H9 (cell line): ENCODE results near the gene ACTN4. TPM values are rescaled to one million over a fixed set of nuclear protein-coding genes. Genes with fewer than 3 reads are reported as not detected.
A peak's percentile ranks its signal among the peaks of the same experiment; 100 is the strongest.

ENCODE experiments used
- DNase-seq: peaks from one replicate; pipeline ENCODE4 v3.0.0-alpha.2; 2017
- H2AFZ ChIP-seq: one replicate; pipeline ENCODE4 v1.6.1; 2013; ENCODE audit warnings: mild to moderate bottlenecking, low read length, control low read depth, moderate library complexity
- H2AK5ac ChIP-seq: 2 replicates; pipeline ENCODE4 v1.6.1; 2013; ENCODE audit warnings: low read length, control low read depth, mixed read lengths; ENCODE audit not compliant: insufficient read length
- H2BK120ac ChIP-seq: one replicate; pipeline ENCODE4 v1.6.1; 2013; ENCODE audit warnings: low read depth, mild to moderate bottlenecking, low read length, control low read depth, inconsistent platforms; ENCODE audit not compliant: poor library complexity, severe bottlenecking
- H2BK12ac ChIP-seq: 2 replicates; pipeline ENCODE4 v1.6.1; 2013; ENCODE audit warnings: low read length, control low read depth, mixed read lengths, low read depth; ENCODE audit not compliant: insufficient read length
- H2BK15ac ChIP-seq: 2 replicates; pipeline ENCODE4 v1.6.1; 2013; ENCODE audit warnings: low read depth, low read length, control low read depth
- H2BK20ac ChIP-seq: one replicate; pipeline ENCODE4 v1.6.1; 2013; ENCODE audit warnings: low read depth, mild to moderate bottlenecking, low read length, control low read depth, inconsistent platforms; ENCODE audit not compliant: poor library complexity, severe bottlenecking
- H2BK5ac ChIP-seq: 2 replicates; pipeline ENCODE4 v1.6.1; 2013; ENCODE audit warnings: low read length, control low read depth, mixed read lengths; ENCODE audit not compliant: insufficient read length
- H3K14ac ChIP-seq: 2 replicates; pipeline ENCODE4 v1.6.1; 2013; ENCODE audit warnings: low read length, control low read depth; ENCODE audit not compliant: insufficient read depth
- H3K18ac ChIP-seq: 2 replicates; pipeline ENCODE4 v1.6.1; 2013; ENCODE audit warnings: low read depth, mild to moderate bottlenecking, mixed read lengths, low read length, control low read depth; ENCODE audit not compliant: insufficient read length
- H3K23ac ChIP-seq: 2 replicates; pipeline ENCODE4 v1.6.1; 2013; ENCODE audit warnings: low read length, control low read depth, mixed read lengths, low read depth; ENCODE audit not compliant: insufficient read length
- H3K23me2 ChIP-seq: 2 replicates; pipeline ENCODE4 v1.6.1; 2013; ENCODE audit warnings: low read depth, mild to moderate bottlenecking, mixed read lengths, low read length, control low read depth; ENCODE audit not compliant: insufficient read length, poor library complexity, severe bottlenecking
- H3K27ac ChIP-seq: 2 replicates; pipeline ENCODE4 v1.5.1; 2013; ENCODE audit warnings: low read length, control low read depth, mixed read lengths, low read depth; ENCODE audit not compliant: insufficient read length
- H3K27me3 ChIP-seq: 2 replicates; pipeline ENCODE4 v1.6.1; 2013; ENCODE audit warnings: low read length, control low read depth, inconsistent platforms; ENCODE audit not compliant: insufficient read depth
- H3K4ac ChIP-seq: 2 replicates; pipeline ENCODE4 v1.6.1; 2013; ENCODE audit warnings: low read depth, mild to moderate bottlenecking, control low read depth, inconsistent platforms, low read length, moderate library complexity
- H3K4me1 ChIP-seq: 2 replicates; pipeline ENCODE4 v1.6.1; 2013; ENCODE audit warnings: low read length, control low read depth, inconsistent platforms; ENCODE audit not compliant: insufficient read depth
- H3K4me2 ChIP-seq: 2 replicates; pipeline ENCODE4 v1.6.1; 2013; ENCODE audit warnings: low read length, control low read depth, mixed read lengths; ENCODE audit not compliant: insufficient read length, insufficient read depth
- H3K56ac ChIP-seq: 2 replicates; pipeline ENCODE4 v1.6.1; 2013; ENCODE audit warnings: low read depth, mild to moderate bottlenecking, mixed read lengths, low read length, control low read depth; ENCODE audit not compliant: insufficient read length
- H3K79me1 ChIP-seq: 2 replicates; pipeline ENCODE4 v1.6.1; 2013; ENCODE audit warnings: low read depth, mild to moderate bottlenecking, moderate library complexity, low read length, control low read depth, inconsistent platforms; ENCODE audit not compliant: insufficient read depth, poor library complexity, severe bottlenecking
- H3K79me2 ChIP-seq: 2 replicates; pipeline ENCODE4 v1.6.1; 2013; ENCODE audit warnings: low read length, control low read depth, inconsistent platforms; ENCODE audit not compliant: insufficient read depth
- H3K9ac ChIP-seq: 2 replicates; pipeline ENCODE4 v1.6.1; 2013; ENCODE audit warnings: low read length, control low read depth, mixed read lengths; ENCODE audit not compliant: insufficient read length; ENCODE audit errors: extremely low read depth
- H3K9me3 ChIP-seq: one replicate; pipeline ENCODE4 v1.6.1; 2013; ENCODE audit warnings: low read depth, low read length, inconsistent platforms; ENCODE audit not compliant: control insufficient read depth
- H3T11ph ChIP-seq: one replicate; pipeline ENCODE4 v1.6.1; 2013; ENCODE audit warnings: mild to moderate bottlenecking, low read length, control low read depth, inconsistent platforms
- H4K20me1 ChIP-seq: one replicate; pipeline ENCODE4 v1.6.1; 2013; ENCODE audit not compliant: control insufficient read depth, insufficient read length, insufficient read depth
- H4K5ac ChIP-seq: 2 replicates; pipeline ENCODE4 v1.6.1; 2013; ENCODE audit warnings: low read depth, mild to moderate bottlenecking, mixed read lengths, low read length, control low read depth; ENCODE audit not compliant: insufficient read length
- H4K8ac ChIP-seq: replicated peaks from 2 replicates; pipeline ENCODE4 v1.6.1; 2013; ENCODE audit warnings: low read length, control low read depth, mixed read lengths, low read depth; ENCODE audit not compliant: insufficient read length
- H4K91ac ChIP-seq: 2 replicates; pipeline ENCODE4 v1.6.1; 2013; ENCODE audit warnings: low read depth, mild to moderate bottlenecking, moderate library complexity, mixed read lengths, low read length, control low read depth; ENCODE audit not compliant: insufficient read length
- H3K27ac Mint-ChIP-seq, 3 experiments: 2 replicates in 2 of 3; 3 replicates in 1 of 3; pipeline ENCODE4 v1.8.0; 2020 to 2021; ENCODE audit warnings: mixed read lengths in 3 of 3, mild to moderate bottlenecking in 1 of 3, moderate library complexity in 1 of 3
- H3K27me3 Mint-ChIP-seq: 2 replicates; pipeline ENCODE4 v1.8.0; 2021; ENCODE audit warnings: low read depth, mild to moderate bottlenecking, moderate library complexity, mixed read lengths
- H3K36me3 Mint-ChIP-seq, 3 experiments: 2 replicates in 2 of 3; 3 replicates in 1 of 3; pipeline ENCODE4 v1.8.0; 2020 to 2021; ENCODE audit warnings: low read depth in 3 of 3, mixed read lengths in 3 of 3; ENCODE audit not compliant: insufficient read depth in 1 of 3
- H3K4me1 Mint-ChIP-seq, 2 experiments: 2 replicates each; pipeline ENCODE4 v1.8.0; 2020; ENCODE audit warnings: mixed read lengths in 2 of 2
- H3K4me3 Mint-ChIP-seq, 2 experiments: 2 replicates in 1 of 2; 3 replicates in 1 of 2; pipeline ENCODE4 v1.8.0; 2020 to 2021; ENCODE audit warnings: mild to moderate bottlenecking in 2 of 2, mixed read lengths in 2 of 2, moderate library complexity in 1 of 2
- H3K9me3 Mint-ChIP-seq, 2 experiments: 2 replicates in 1 of 2; 3 replicates in 1 of 2; pipeline ENCODE4 v1.8.0; 2020; ENCODE audit warnings: mild to moderate bottlenecking in 2 of 2, mixed read lengths in 2 of 2, moderate library complexity in 1 of 2
- CTCF ChIP-seq: fragments of 200-600 bp; sonication (generic); conservative IDR thresholded peaks from 3 replicates; pipeline ENCODE4 v1.8.0; 2021; ENCODE audit warnings: antibody characterized with exemption, mild to moderate bottlenecking
- WGBS: extraction: QIAGEN DNeasy Blood & Tissue Kit; methylation state at CpG from one replicate; pipeline ENCODE4 v1.1.7; 2013; ENCODE audit warnings: missing lambda C conversion rate, low lambda C conversion rate, mixed read lengths; ENCODE audit not compliant: insufficient read length; ENCODE audit errors: extremely low coverage; 5-methylcytosine and 5-hydroxymethylcytosine counted together
- total RNA-seq: library from RNA; stranded (reverse); gene quantifications from 2 replicates; pipeline ENCODE4 v1.2.1, GENCODE V29; 2021

ACTN4 gene
- total RNA-seq, 1 experiment from 2014 or later, result 369 TPM

DNA sequence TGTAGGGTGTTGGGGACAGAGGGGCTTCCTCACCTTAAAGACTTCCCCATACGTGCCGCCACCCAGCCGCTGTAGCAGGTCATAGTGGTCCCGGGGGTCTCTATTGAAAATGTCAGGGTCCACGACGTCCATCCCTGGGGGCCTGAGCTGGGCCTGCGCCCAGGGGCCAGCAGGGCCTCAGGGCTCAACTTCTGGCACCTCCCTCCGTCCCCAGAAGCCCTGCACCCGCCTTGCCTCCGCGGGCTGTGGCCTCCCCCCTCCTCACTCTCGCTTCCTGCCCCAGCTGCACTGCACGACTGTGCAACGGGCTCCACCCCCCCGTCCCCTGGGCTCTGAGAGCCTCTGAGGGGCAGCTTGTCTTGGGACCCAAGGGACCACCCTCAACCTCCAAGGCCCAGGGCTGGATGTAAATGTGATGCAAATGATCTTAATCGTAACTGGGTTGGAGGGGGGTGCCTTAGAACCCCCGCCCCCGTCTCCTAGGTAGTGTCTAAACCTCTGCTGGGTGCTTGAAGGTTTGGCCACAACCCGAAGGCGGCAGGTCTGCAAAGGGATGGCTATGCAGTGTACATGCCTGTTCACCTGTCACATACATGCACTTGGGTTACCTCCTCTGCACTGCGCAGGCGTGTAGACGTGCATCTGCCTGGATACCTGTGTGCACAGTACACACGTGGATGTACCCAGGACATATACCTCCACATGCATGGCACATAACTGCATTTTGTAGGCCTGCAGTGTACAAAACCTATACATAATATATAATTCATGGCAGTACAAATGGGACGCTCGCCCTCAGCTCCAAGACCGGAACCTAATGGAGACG, 29.5 kb upstream of the ACTN4 start, which contains the start of gene MAP4K1:
Gene MAP4K1 (minus strand): TSS at position 190 of the 826 bp plus-strand sequence. CDS start 58 bp downstream, at position 132.
- H2BK5ac ChIP-seq, result no peak within 1 kb of the TSS
- peak within 1 kb of the TSS; percentile 61 for H3K4me2 ChIP-seq
- H2BK120ac ChIP-seq, result no peak within 1 kb of the TSS
- H3K27ac ChIP-seq, result no peak within 1 kb of the TSS
- no peak within 1 kb of the TSS for H4K8ac ChIP-seq
- H2AFZ ChIP-seq, result no peak within 1 kb of the TSS
- no peak for TF ChIP-seq CTCF
- H3K27ac Mint-ChIP-seq, result peak within 1 kb of the TSS; percentile 72 to 95 (median 93); a peak in 6 of 7 replicates
- no peak within 1 kb of the TSS for H4K91ac ChIP-seq
- H3K4ac ChIP-seq, result no peak within 1 kb of the TSS
- no peak within 1 kb of the TSS for H3T11ph ChIP-seq
- no peaks in the 10 kb centered on the region; a peak in 1 of 5 replicates for H3K9me3 Mint-ChIP-seq
- peak within 1 kb of the TSS; percentile 100 for H3K4me3 Mint-ChIP-seq
- peak within 1 kb of the TSS; percentile 45 for H3K9ac ChIP-seq
- no peak within 1 kb of the TSS for H4K5ac ChIP-seq
- no peaks in the 10 kb centered on the region for H4K20me1 ChIP-seq
- no peak within 1 kb of the TSS for H2BK15ac ChIP-seq
- DNase-seq, result no peak
- peaks cover 3% of the 10 kb centered on the region for H3K79me1 ChIP-seq
- no peaks in the 10 kb centered on the region for H3K27me3 Mint-ChIP-seq
- H3K14ac ChIP-seq, result peak within 1 kb of the TSS; percentile 36; the same call in 1 of the 2 replicates
- H2BK20ac ChIP-seq, result no peak within 1 kb of the TSS
- peaks cover 17 to 32% (median 25%) of the 10 kb centered on the region in 3 experiments for H3K36me3 Mint-ChIP-seq
- H3K79me2 ChIP-seq, result peaks cover 4% of the 10 kb centered on the region; the same call in 1 of the 2 replicates
- H2BK12ac ChIP-seq, result no peak within 1 kb of the TSS
- H3K23me2 ChIP-seq, result peaks cover 5% of the 10 kb centered on the region
- no peaks in the 10 kb centered on the region for H3K27me3 ChIP-seq
- H3K23ac ChIP-seq, result no peak within 1 kb of the TSS
- H3K18ac ChIP-seq, result peak within 1 kb of the TSS; percentile 9
- no peak within 1 kb of the TSS for H3K56ac ChIP-seq
- peaks cover 4% of the 10 kb centered on the region; the same call in 1 of the 2 replicates for H3K4me1 ChIP-seq
- no CpG with 5 or more reads among the region's 28 CpGs for WGBS
- H3K4me1 Mint-ChIP-seq, result peaks cover 18 to 32% of the 10 kb centered on the region in 2 experiments
- H3K9me3 ChIP-seq, result no peaks in the 10 kb centered on the region
- no peak within 1 kb of the TSS for H2AK5ac ChIP-seq
